Measurements from ENCODE around the gene BLMH.

BLMH gene

DNA sequence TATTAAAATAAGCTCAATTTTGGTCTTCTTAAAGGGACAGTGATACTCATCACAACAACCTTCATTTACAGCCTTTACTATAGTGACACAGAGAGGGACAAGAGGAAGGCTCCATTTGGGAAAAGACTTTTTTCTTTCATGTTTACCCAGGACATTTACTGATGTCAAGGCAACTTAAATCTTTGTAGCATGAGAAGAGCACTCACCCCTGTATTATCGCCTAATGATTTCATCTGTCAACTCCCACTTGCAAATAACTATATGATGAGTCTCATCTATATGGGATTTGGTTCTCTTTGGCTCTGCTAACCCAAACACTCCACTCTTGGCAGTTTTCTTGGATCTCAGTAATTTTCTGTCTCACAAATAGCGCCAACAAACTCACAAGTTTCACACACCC lies 24.1 kb downstream of the BLMH start:
- Histone ChIP-seq H3K27me3 (ENCODE audit: control insufficient read depth, insufficient read depth, low read length) (no peaks in the 10 kb centered on the region), H3K9ac (ENCODE audit: low read length) (no peak overlapping the region), H3K4me1 (ENCODE audit: control insufficient read depth, insufficient read depth, low read length) (no peaks in the 10 kb centered on the region), H3K4me3 (ENCODE audit: low read length) (no peak overlapping the region), H3K27ac (ENCODE audit: low read depth, low read length) (no peak overlapping the region), H3K36me3 (ENCODE audit: control insufficient read depth, insufficient read depth, low read length) (peaks cover 17% of the 10 kb centered on the region)

DNA sequence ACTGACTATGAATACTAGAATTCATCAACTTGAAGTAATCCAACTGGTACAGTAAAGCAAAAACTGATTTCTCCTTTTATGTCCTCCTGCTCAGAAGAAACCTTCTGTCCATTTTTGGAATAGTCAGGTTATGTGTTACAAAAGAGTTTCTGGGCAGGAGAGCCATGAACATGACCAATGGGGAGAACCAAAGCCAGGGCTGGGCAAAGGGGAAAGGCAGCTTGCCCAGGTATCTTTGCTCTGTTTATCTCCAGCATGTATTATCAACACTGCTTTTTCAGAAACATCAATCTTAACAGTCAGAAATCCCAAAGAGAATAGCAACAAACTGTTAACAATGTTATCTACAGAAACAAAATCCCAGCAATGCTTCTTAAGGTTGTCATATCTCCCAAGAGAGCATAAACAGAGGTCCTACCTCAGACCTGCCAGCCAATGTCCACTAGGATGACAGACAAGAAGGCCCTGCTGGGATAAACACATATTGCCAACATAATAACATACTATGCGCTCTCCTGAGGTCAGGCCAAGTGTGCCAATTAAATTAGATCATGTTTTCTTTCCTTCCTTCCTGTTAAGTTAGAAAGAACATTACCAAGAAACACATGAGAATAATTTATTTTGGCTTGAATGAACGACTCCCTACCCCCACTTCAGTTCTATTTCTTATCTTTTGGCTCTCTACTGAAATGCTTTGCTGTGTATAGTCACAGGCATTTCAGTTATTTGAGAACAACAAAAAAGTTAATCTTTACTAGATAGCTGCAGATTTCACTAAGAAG lies 28.0 kb downstream of the BLMH start:
- H3K4me3 ChIP-seq (ENCODE audit: low read length): no peak overlapping the region
- no peaks in the 10 kb centered on the region for H3K4me1 ChIP-seq (ENCODE audit: control insufficient read depth, insufficient read depth, low read length)
- H3K27ac ChIP-seq (ENCODE audit: low read depth, low read length): no peak overlapping the region
- no peaks in the 10 kb centered on the region for H3K27me3 ChIP-seq (ENCODE audit: control insufficient read depth, insufficient read depth, low read length)
- H3K36me3 ChIP-seq (ENCODE audit: control insufficient read depth, insufficient read depth, low read length): peaks cover 13% of the 10 kb centered on the region
- H3K9ac ChIP-seq (ENCODE audit: low read length): no peak overlapping the region

DNA sequence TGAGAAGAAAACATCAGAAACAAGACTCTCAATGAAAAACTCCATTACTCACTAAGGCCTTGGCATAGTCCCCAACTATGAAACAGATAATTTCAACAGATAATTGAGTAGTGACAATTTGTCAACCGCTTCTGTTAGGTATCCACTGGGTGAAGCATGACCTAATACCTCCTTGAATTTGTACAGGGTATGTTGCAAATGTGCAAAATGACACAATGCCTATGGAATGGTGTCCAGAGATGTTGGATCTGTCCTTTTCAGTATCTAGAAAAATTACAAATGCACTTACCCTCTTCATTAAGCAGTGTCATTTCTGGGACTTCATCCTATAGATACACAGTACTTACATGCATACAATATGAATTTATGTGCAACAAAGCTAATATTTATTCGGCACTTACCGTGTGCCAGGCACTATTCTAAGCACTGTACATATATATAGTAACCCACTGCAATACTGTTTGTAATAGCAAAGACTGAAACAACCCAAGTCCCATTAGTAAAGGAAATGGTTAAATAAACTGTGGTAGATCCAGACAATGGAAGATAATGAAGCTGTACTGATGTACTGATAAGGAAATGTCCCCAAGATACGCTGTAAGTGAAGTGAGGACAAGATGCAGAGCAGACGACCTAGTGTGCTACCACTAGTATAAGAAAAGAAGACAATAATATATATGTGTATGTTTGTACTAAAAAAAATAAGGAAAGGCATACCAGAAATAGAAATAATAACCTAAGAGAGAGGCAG lies 34.8 kb downstream of the BLMH start:
- Histone ChIP-seq H3K4me1 (ENCODE audit: control insufficient read depth, insufficient read depth, low read length) (no peaks in the 10 kb centered on the region), H3K27ac (ENCODE audit: low read depth, low read length) (no peak overlapping the region), H3K27me3 (ENCODE audit: control insufficient read depth, insufficient read depth, low read length) (no peaks in the 10 kb centered on the region), H3K36me3 (ENCODE audit: control insufficient read depth, insufficient read depth, low read length) (peaks cover 9% of the 10 kb centered on the region), H3K9ac (ENCODE audit: low read length) (no peak overlapping the region), H3K4me3 (ENCODE audit: low read length) (no peak overlapping the region)

DNA sequence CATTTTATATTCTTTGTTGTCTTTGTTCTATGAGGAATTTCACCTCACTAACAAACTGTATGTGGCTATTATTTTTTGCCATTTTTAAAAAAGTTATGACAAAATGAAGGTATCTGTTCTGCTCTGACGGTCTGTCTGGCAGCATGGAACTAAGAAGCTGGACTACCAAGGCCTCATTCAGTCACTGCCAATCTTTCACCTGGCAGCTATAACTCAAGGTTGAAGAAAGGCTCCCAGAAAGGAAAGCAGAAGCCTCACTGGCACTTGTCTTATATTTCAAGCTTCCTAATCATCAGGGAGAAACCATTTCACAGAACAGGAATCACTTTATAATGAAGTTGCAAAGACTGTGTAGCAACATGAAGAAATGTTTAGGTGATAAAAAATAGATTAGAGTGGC lies 37.6 kb downstream of the BLMH start:
- H3K9ac ChIP-seq (ENCODE audit: low read length): no peak overlapping the region
- H3K36me3 ChIP-seq (ENCODE audit: control insufficient read depth, insufficient read depth, low read length): peaks cover 6% of the 10 kb centered on the region
- no peaks in the 10 kb centered on the region for H3K27me3 ChIP-seq (ENCODE audit: control insufficient read depth, insufficient read depth, low read length)
- H3K4me1 ChIP-seq (ENCODE audit: control insufficient read depth, insufficient read depth, low read length): no peaks in the 10 kb centered on the region
- no peak overlapping the region for H3K4me3 ChIP-seq (ENCODE audit: low read length)
- H3K27ac ChIP-seq (ENCODE audit: low read depth, low read length): no peak overlapping the region

DNA sequence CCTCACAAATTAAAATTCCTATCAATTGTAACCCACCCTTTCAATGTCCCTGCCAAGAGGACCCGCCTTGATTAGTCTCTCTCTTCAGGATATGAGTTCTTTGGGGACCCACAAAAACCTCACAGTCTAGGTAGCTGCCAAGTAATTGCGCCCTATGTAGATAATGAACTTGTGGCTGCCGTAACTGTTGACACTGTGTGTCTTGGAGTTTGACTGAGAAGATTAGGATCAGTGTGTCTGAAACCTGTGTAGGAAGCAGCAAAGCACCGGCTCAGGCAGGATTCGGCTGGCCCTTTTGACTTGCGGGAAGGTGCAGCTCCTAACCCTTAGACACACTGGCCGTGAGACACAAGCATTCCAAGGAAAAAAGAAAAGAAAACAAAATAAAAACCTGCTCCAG lies 38.4 kb downstream of the BLMH start:
- H3K9ac ChIP-seq (ENCODE audit: low read length): no peak overlapping the region
- no peaks in the 10 kb centered on the region for H3K4me1 ChIP-seq (ENCODE audit: control insufficient read depth, insufficient read depth, low read length)
- H3K4me3 ChIP-seq (ENCODE audit: low read length): no peak overlapping the region
- peaks cover 14% of the 10 kb centered on the region for H3K36me3 ChIP-seq (ENCODE audit: control insufficient read depth, insufficient read depth, low read length)
- no peak overlapping the region for H3K27ac ChIP-seq (ENCODE audit: low read depth, low read length)
- H3K27me3 ChIP-seq (ENCODE audit: control insufficient read depth, insufficient read depth, low read length): no peaks in the 10 kb centered on the region

DNA sequence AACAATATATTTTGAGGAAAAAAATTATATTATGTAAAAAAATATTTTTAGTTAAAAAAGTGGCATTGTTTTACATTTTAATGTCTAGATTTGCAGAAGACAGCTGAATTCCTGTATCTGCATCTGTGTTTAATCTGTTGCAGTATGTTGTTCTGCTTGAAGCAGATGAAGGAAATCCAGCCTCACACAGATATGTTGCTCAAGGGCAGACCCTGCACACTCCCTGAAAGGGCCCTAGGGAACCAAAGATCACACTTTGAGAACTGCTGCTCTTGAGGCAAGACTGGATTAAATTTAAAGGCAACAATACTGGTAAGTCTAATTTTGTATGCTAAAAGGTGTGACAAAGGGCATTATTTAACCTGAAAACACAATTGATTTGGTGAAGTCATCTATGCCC lies 39.8 kb downstream of the BLMH start:
- H3K27me3 ChIP-seq (ENCODE audit: control insufficient read depth, insufficient read depth, low read length): no peaks in the 10 kb centered on the region
- H3K27ac ChIP-seq (ENCODE audit: low read depth, low read length): no peak overlapping the region
- H3K9ac ChIP-seq (ENCODE audit: low read length): no peak overlapping the region
- no peak overlapping the region for H3K4me3 ChIP-seq (ENCODE audit: low read length)
- no peaks in the 10 kb centered on the region for H3K4me1 ChIP-seq (ENCODE audit: control insufficient read depth, insufficient read depth, low read length)
- peaks cover 17% of the 10 kb centered on the region for H3K36me3 ChIP-seq (ENCODE audit: control insufficient read depth, insufficient read depth, low read length)

DNA sequence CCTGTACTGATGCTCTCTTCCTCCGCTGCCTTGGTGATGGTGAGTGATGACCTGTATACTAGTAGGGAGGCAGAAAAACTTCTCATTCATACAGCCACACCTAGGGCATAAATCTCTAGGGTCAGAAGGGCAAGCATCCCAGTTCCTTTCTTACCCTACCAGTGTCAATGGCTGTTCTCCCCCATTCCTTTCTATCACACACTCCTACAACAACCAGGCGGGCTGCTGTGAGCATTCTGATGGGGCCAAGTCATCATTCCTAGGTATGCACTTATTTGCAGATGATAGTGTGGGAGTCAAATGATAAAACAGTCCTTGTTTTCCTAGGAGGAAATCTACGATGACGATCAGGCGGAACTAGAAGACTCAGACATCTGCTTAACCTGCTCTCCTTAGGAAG lies 42.3 kb downstream of the BLMH start:
- Histone ChIP-seq H3K9ac (ENCODE audit: low read length) (no peak overlapping the region), H3K4me3 (ENCODE audit: low read length) (no peak overlapping the region), H3K36me3 (ENCODE audit: control insufficient read depth, insufficient read depth, low read length) (peaks cover 14% of the 10 kb centered on the region), H3K27ac (ENCODE audit: low read depth, low read length) (no peak overlapping the region), H3K4me1 (ENCODE audit: control insufficient read depth, insufficient read depth, low read length) (no peaks in the 10 kb centered on the region), H3K27me3 (ENCODE audit: control insufficient read depth, insufficient read depth, low read length) (no peaks in the 10 kb centered on the region)

DNA sequence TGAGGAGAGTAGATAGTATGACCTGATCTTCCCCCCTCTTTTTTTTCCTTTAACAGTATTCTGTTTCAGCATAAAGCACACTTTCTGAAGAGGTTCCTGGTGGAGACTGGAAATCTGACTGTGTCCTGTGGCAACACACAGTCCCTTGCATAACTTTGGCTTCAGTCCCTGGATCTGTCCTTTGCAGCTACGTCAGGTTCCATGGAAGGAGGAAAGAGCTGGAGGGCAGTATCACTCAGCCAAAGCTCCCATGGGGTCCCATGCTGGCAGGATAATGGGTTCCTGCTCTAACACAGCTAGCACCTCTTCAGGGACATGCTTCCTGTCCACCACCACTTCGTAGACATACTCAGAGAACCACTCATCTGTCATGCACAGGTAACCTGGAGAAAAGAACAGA lies 43.0 kb downstream of the BLMH start:
- H3K4me1 ChIP-seq (ENCODE audit: control insufficient read depth, insufficient read depth, low read length): no peaks in the 10 kb centered on the region
- no peak overlapping the region for H3K27ac ChIP-seq (ENCODE audit: low read depth, low read length)
- no peak overlapping the region for H3K4me3 ChIP-seq (ENCODE audit: low read length)
- peaks cover 14% of the 10 kb centered on the region for H3K36me3 ChIP-seq (ENCODE audit: control insufficient read depth, insufficient read depth, low read length)
- H3K27me3 ChIP-seq (ENCODE audit: control insufficient read depth, insufficient read depth, low read length): no peaks in the 10 kb centered on the region
- H3K9ac ChIP-seq (ENCODE audit: low read length): no peak overlapping the region

DNA sequence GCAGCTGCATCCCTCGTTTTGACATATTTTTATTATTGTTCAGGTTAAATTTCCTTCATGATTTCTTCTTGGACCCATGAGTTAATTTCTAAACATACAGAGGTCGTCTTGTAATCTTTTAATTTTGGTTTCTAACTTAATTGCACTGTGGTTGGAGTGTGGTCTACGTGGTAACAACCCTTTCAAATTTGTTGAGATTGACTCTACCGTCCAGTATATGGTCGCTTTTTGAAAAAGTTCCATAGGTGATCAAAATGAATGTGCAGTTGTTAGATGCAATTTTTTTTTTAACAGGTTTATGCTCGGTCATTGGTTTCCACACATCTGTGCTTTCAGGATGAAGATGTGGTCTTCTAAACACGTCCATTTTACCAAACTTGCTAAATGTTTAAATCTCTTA lies 45.3 kb downstream of the BLMH start:
- Histone ChIP-seq H3K4me3 (ENCODE audit: low read length) (no peak overlapping the region), H3K27me3 (ENCODE audit: control insufficient read depth, insufficient read depth, low read length) (no peaks in the 10 kb centered on the region), H3K27ac (ENCODE audit: low read depth, low read length) (no peak overlapping the region), H3K4me1 (ENCODE audit: control insufficient read depth, insufficient read depth, low read length) (no peaks in the 10 kb centered on the region), H3K36me3 (ENCODE audit: control insufficient read depth, insufficient read depth, low read length) (peaks cover 11% of the 10 kb centered on the region), H3K9ac (ENCODE audit: low read length) (no peak overlapping the region)

DNA sequence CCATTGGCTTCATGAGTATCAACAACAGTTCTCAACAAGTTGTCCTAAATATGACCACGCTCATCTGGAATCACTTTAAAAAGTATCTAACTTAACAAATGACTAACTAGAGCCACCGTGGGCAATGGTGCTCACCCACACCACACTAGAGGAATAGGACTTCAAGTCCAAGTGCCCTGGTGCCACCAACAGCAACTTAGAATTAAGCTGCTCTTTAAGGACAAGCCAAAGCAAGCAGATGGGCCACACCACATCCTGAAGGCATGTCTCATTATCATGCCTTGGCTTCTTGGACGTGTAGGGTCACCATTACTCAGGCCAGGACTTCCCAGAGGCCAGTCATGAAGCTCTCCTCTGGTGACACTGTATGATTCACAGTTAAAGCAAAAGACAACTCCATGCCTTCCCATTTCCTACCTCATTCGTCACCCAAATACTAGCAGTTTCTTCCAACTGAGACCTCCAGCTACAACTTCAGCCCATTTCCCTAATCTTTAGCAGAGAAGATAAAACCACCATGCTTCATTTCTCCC lies 46.8 kb downstream of the BLMH start:
- peaks cover 11% of the 10 kb centered on the region for H3K36me3 ChIP-seq (ENCODE audit: control insufficient read depth, insufficient read depth, low read length)
- no peak overlapping the region for H3K27ac ChIP-seq (ENCODE audit: low read depth, low read length)
- H3K27me3 ChIP-seq (ENCODE audit: control insufficient read depth, insufficient read depth, low read length): no peaks in the 10 kb centered on the region
- H3K9ac ChIP-seq (ENCODE audit: low read length): no peak overlapping the region
- no peak overlapping the region for H3K4me3 ChIP-seq (ENCODE audit: low read length)
- H3K4me1 ChIP-seq (ENCODE audit: control insufficient read depth, insufficient read depth, low read length): no peaks in the 10 kb centered on the region

DNA sequence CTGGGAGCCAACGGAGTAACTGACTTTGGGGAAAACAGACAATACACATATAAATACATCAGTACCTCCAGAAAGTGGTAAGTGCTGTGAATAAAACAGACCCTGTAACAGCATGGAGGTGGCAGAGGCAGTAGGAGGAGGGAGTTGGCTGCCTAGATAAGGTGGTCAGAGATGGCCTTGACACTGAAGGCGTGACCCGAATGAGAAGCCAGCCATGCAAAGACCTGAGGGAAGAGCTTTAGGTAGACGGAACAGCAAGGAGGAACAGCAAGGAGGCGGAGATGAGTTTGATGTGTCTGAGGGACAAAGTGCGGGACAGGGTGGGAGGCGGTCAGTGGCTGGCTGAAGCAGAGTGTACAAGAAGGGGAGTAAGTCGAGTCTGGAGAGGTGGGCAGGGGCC lies 48.2 kb downstream of the BLMH start:
- H3K27me3 ChIP-seq (ENCODE audit: control insufficient read depth, insufficient read depth, low read length): no peaks in the 10 kb centered on the region
- no peak overlapping the region for H3K9ac ChIP-seq (ENCODE audit: low read length)
- no peak overlapping the region for H3K4me3 ChIP-seq (ENCODE audit: low read length)

DNA sequence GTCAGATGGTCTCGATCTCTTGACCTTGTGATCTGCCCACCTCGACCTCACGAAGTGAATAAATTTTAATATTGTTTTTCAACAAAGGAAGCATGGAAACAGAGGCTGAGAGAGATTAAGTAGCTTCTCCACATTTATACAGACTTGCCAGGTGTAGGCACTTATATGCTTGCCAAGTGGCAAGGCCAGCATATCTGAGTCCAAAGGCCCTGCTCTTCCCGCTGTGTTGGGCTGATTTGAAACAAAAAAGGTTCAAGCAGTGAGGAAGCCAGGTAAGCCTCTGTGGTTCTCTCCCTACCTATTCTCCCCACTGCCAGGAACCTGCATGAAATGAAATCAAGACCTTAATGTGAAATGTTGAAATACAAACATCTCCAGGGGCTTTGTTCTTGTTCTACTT lies 48.7 kb downstream of the BLMH start:
- no peaks in the 10 kb centered on the region for H3K4me1 ChIP-seq (ENCODE audit: control insufficient read depth, insufficient read depth, low read length)
- H3K27me3 ChIP-seq (ENCODE audit: control insufficient read depth, insufficient read depth, low read length): peaks cover 2% of the 10 kb centered on the region
- H3K36me3 ChIP-seq (ENCODE audit: control insufficient read depth, insufficient read depth, low read length): no peaks in the 10 kb centered on the region
- H3K9ac ChIP-seq (ENCODE audit: low read length): no peak overlapping the region
- H3K4me3 ChIP-seq (ENCODE audit: low read length): no peak overlapping the region
- H3K27ac ChIP-seq (ENCODE audit: low read depth, low read length): no peak overlapping the region

More for the DNA sequence above, 48.2 kb downstream of the BLMH start:
- Histone ChIP-seq H3K27ac (ENCODE audit: low read depth, low read length) (no peak overlapping the region), H3K4me1 (ENCODE audit: control insufficient read depth, insufficient read depth, low read length) (no peaks in the 10 kb centered on the region), H3K36me3 (ENCODE audit: control insufficient read depth, insufficient read depth, low read length) (peaks cover 5% of the 10 kb centered on the region)

Measured in rectal smooth muscle tissue (tissue), 1 donor.